Thoracic aorta (tissue), 2 donors: ENCODE data around the gene CCDC157. TPM values are rescaled to one million over a fixed set of nuclear protein-coding genes. Genes with fewer than 3 reads are reported as not detected.

Source experiments
- ATAC-seq: fragments of 150-250 bp; one replicate; pipeline ENCODE4 v1.8.0; 2017; ENCODE audit warnings: low read depth; ENCODE audit not compliant: insufficient number of reproducible peaks, low FRiP score
- DNase-seq: peaks from one replicate; pipeline ENCODE4 v3.0.0-alpha.2; 2020; ENCODE audit warnings: low spot score
- H3K27ac ChIP-seq, 2 donors: fragments of 200-600 bp; sonication (generic); 1 replicate in 1 of 2; 2 replicates in 1 of 2; pipeline ENCODE4 v1.5.1; 2016; ENCODE audit warnings: mild to moderate bottlenecking in 2 of 2, moderate library complexity in 2 of 2
- H3K27me3 ChIP-seq: fragments of 200-600 bp; sonication (generic); replicated peaks from 2 replicates; pipeline ENCODE4 v1.6.0; 2016; ENCODE audit warnings: mild to moderate bottlenecking; ENCODE audit not compliant: insufficient read depth
- H3K36me3 ChIP-seq: fragments of 200-600 bp; sonication (generic); one replicate; pipeline ENCODE4 v1.5.1; 2016
- H3K4me1 ChIP-seq, 2 donors: fragments of 200-600 bp; sonication (generic); 1 replicate in 1 of 2; 2 replicates in 1 of 2; pipeline versions ENCODE4 v1.5.1 to v1.6.0; 2016; ENCODE audit warnings: low read depth in 2 of 2, mild to moderate bottlenecking in 1 of 2; ENCODE audit not compliant: control insufficient read depth in 1 of 2
- H3K4me3 ChIP-seq: fragments of 200-600 bp; sonication (generic); 2 replicates; pipeline ENCODE4 v1.5.1; 2016; ENCODE audit warnings: mild to moderate bottlenecking
- H3K9me3 ChIP-seq: fragments of 200-600 bp; sonication (generic); 2 replicates; pipeline ENCODE4 v1.5.1; 2016
- total RNA-seq, 2 donors: library from RNA; depleted of rRNA; stranded (reverse); fragments of >200 nt; gene quantifications; one replicate each; pipeline versions ENCODE4 v1.1.0 to v1.2.3, GENCODE V29; 2016
- TF ChIP-seq, protein P1 (sequence below): fragments of 200-600 bp; sonication (generic); IDR thresholded peaks from one replicate; pipeline ENCODE4 v1.5.1; 2019; ENCODE audit warnings: antibody characterized with exemption

Gene CCDC157
- total RNA-seq, 2 donors from 2014 or later, result 0.27 to 2.9 TPM

DNA sequence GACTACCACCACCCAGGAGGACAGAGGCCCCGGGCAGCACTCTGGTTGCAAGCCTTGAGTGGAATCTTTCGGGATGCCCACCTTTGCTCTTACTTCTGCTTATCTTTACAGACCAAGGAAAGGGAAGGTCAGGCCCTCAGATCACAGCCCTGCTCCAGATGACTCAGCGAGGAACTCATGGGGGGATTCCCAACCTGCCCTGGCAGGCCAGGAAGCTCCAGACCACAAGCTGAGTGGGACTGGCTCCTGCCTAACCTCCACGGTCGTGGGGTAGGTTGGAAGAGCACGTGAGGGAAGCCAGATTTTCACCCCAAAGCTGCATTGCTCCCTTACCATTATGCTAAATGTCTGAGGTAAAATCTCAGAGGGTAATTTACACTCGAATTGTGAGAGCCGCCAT, 41.9 kb upstream of the CCDC157 start:
- DNase-seq, result no peak

DNA sequence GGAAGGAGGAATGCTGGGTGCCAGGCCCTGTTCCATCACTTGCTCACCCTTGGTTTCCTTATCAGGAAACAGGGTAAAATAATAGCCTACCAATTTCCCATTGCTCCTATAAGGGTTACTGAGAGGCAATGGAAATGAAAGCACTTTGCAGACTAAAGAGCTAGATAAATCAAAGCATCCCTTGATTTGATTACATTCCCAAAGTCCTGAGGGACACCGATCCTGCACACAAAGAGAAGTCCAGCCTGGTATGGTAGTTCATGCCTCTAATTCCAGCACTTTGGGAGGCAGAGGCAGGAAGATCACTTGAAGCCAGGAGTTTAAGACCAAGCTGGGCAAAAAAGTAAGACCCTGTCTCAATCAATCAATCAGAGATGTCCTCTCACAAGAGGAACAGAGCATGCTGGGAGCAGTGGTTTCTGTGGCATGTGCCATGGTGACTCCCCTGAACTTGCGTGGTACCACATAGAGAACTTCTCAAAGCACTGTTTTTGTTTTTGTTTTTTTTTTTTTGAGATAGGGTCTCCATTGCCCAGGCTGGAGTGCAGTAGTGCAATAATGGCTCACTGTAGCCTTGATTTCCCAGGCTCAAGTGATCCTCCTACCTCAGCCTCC, 40.7 kb upstream of the CCDC157 start:
- H3K27me3 ChIP-seq, result no peaks in the 10 kb centered on the region
- no peak overlapping the region for H3K4me3 ChIP-seq
- peaks cover 6% of the 10 kb centered on the region for H3K36me3 ChIP-seq
- peaks cover 59 to 88% of the 10 kb centered on the region in 2 donors for H3K4me1 ChIP-seq
- no peaks in the 10 kb centered on the region for H3K9me3 ChIP-seq
- peak overlapping the region; percentile 14 to 27 for H3K27ac ChIP-seq
- no peak for ATAC-seq
- no peak for DNase-seq
- TF ChIP-seq, protein P1, sequence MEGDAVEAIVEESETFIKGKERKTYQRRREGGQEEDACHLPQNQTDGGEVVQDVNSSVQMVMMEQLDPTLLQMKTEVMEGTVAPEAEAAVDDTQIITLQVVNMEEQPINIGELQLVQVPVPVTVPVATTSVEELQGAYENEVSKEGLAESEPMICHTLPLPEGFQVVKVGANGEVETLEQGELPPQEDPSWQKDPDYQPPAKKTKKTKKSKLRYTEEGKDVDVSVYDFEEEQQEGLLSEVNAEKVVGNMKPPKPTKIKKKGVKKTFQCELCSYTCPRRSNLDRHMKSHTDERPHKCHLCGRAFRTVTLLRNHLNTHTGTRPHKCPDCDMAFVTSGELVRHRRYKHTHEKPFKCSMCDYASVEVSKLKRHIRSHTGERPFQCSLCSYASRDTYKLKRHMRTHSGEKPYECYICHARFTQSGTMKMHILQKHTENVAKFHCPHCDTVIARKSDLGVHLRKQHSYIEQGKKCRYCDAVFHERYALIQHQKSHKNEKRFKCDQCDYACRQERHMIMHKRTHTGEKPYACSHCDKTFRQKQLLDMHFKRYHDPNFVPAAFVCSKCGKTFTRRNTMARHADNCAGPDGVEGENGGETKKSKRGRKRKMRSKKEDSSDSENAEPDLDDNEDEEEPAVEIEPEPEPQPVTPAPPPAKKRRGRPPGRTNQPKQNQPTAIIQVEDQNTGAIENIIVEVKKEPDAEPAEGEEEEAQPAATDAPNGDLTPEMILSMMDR, result no peak

More for the DNA sequence above, 41.9 kb upstream of the CCDC157 start:
- H3K4me3 ChIP-seq, result no peak overlapping the region
- H3K27ac ChIP-seq, result no peak overlapping the region
- no peak for ATAC-seq
- H3K4me1 ChIP-seq, result peaks cover 59 to 88% of the 10 kb centered on the region in 2 donors
- no peaks in the 10 kb centered on the region for H3K27me3 ChIP-seq
- TF ChIP-seq, protein P1, result no peak
- no peaks in the 10 kb centered on the region for H3K9me3 ChIP-seq
- peaks cover 1% of the 10 kb centered on the region for H3K36me3 ChIP-seq

DNA sequence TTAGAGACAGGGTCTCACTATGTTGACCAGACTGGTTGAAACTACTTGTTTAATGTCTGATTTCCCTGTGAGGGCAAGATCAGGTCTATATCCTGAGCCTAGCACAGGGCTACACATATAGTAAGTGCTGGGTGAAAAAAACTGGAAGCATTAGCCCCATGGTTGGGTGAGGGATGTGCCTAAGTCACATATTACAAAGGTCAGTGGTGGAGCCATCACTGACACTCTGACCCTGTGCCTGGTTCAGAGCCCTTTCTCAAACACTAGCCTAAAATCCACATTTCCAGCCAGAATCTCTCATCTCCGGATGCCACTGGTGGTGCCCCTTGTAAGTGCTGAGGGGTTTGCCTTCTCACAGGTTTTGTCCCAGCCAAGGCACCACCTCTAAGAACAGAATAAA, 39.0 kb upstream of the CCDC157 start:
- no peak for DNase-seq
- no peak for ATAC-seq

DNA sequence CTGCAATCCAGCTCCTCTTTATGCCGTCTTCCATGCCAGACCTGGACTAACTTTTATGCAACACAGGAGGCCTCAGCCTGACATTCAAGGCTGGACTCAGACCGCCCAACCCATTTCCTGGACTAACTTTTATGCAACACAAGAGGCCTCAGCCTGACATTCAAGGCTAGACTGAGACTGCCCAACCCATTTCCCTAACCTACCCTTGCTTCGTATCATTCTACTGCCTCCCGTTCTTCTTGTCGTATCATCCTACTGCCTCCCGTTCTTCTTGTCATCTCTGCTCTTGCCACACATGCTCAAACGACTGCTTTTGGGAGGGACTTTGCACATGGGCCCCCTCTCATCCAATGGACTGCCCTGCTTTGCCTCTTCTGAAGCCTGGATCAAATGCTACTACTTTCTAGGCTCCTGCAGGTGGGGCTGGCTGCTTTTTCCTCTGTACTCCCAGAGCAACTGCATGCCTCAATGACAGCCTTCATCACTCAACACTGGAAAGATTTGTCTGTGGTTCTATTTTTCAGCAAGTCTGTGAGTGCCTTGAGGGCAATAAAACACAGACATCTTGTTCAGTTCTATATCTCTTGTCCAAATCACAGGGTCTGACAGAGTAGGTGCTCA, 37.9 kb upstream of the CCDC157 start:
- Histone ChIP-seq H3K4me3 (no peak overlapping the region), H3K36me3 (peaks cover 6% of the 10 kb centered on the region), H3K27me3 (no peaks in the 10 kb centered on the region), H3K27ac (peak overlapping the region; percentile 13 to 15), H3K9me3 (no peaks in the 10 kb centered on the region), H3K4me1 (peaks cover 68 to 92% of the 10 kb centered on the region in 2 donors)
- no peak for DNase-seq
- ATAC-seq, result no peak
- TF ChIP-seq, protein P1, result no peak

More for the DNA sequence above, 39.0 kb upstream of the CCDC157 start:
- Histone ChIP-seq H3K27me3 (no peaks in the 10 kb centered on the region), H3K9me3 (no peaks in the 10 kb centered on the region), H3K4me1 (peaks cover 62 to 88% of the 10 kb centered on the region in 2 donors), H3K27ac (no peak overlapping the region), H3K36me3 (peaks cover 6% of the 10 kb centered on the region), H3K4me3 (no peak overlapping the region)
- TF ChIP-seq, protein P1, result no peak

DNA sequence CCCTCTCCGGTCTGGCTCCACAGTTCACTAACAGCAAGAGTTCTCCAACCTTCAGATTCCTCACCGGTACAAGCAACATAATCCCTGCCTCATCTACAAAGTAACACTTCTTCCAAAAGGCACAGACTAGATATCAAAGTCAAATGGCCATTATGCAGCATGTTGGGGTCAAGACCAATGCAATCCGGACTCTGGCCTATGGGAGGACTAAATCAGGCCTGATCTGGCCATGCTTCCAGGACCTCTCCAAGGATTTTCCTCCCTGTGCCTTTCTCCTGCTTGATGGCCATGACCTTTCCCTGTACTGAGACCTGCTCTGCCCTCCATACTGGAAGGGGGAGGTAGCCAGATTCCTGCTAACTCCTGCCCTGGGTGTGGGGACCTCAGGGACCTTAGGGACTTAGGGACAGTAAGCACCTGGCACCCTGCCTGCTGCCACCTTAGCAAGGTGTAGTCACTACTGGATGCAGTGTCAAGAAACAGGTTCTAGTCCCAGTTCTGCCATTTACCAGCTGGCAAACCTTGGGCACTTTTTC, 36.7 kb upstream of the CCDC157 start:
- H3K27ac ChIP-seq, result peak overlapping the region in 1 of 2 donors; percentile 86
- DNase-seq, result no peak
- peaks cover 78 to 98% of the 10 kb centered on the region in 2 donors for H3K4me1 ChIP-seq
- H3K9me3 ChIP-seq, result no peaks in the 10 kb centered on the region
- no peaks in the 10 kb centered on the region for H3K27me3 ChIP-seq
- no peak overlapping the region for H3K4me3 ChIP-seq
- TF ChIP-seq, protein P1, result no peak
- ATAC-seq, result no peak
- H3K36me3 ChIP-seq, result peaks cover 6% of the 10 kb centered on the region
